Ishikawa (cell line): Measurements from ENCODE around the gene SH3RF3.

Source experiments
- CEBPB ChIP-seq: IDR thresholded peaks from 2 replicates; pipeline ENCODE4 v1.6.1; 2012
- CREB1 ChIP-seq: IDR thresholded peaks from 2 replicates; pipeline ENCODE4 v1.6.1; 2012; ENCODE audit warnings: low read depth
- EGR1 ChIP-seq: IDR thresholded peaks from 2 replicates; pipeline ENCODE4 v1.6.1; 2012
- EP300 ChIP-seq: IDR thresholded peaks from 2 replicates; pipeline ENCODE4 v1.6.1; 2012; ENCODE audit warnings: borderline replicate concordance
- FOXM1 ChIP-seq: IDR thresholded peaks from 2 replicates; pipeline ENCODE4 v1.6.1; 2012; ENCODE audit warnings: low read depth, borderline replicate concordance
- NFIC ChIP-seq: IDR thresholded peaks from 2 replicates; pipeline ENCODE4 v1.6.1; 2012
- RAD21 ChIP-seq: IDR thresholded peaks from 2 replicates; pipeline ENCODE4 v1.6.1; 2012; ENCODE audit warnings: low read depth
- TAF1 ChIP-seq: IDR thresholded peaks from 2 replicates; pipeline ENCODE4 v1.6.1; 2012; ENCODE audit warnings: low read depth, mild to moderate bottlenecking
- TCF12 ChIP-seq: IDR thresholded peaks from 2 replicates; pipeline ENCODE4 v1.6.1; 2012; ENCODE audit warnings: low read depth
- TEAD4 ChIP-seq: IDR thresholded peaks from 2 replicates; pipeline ENCODE4 v1.6.1; 2012
- YY1 ChIP-seq: IDR thresholded peaks from 2 replicates; pipeline ENCODE4 v1.6.1; 2012; ENCODE audit warnings: low read depth
- ZBTB7A ChIP-seq: IDR thresholded peaks from 2 replicates; pipeline ENCODE4 v1.6.1; 2012; ENCODE audit warnings: low read depth
- TF ChIP-seq, protein P1 (sequence below): IDR thresholded peaks from 2 replicates; pipeline ENCODE4 v1.6.1; 2012
- TF ChIP-seq, protein P2 (sequence below): IDR thresholded peaks from 2 replicates; pipeline ENCODE4 v1.6.1; 2012; ENCODE audit warnings: low read depth, mild to moderate bottlenecking
- TF ChIP-seq, protein P3 (sequence below): IDR thresholded peaks from 2 replicates; pipeline ENCODE4 v1.6.1; 2012

The SH3RF3 gene

DNA sequence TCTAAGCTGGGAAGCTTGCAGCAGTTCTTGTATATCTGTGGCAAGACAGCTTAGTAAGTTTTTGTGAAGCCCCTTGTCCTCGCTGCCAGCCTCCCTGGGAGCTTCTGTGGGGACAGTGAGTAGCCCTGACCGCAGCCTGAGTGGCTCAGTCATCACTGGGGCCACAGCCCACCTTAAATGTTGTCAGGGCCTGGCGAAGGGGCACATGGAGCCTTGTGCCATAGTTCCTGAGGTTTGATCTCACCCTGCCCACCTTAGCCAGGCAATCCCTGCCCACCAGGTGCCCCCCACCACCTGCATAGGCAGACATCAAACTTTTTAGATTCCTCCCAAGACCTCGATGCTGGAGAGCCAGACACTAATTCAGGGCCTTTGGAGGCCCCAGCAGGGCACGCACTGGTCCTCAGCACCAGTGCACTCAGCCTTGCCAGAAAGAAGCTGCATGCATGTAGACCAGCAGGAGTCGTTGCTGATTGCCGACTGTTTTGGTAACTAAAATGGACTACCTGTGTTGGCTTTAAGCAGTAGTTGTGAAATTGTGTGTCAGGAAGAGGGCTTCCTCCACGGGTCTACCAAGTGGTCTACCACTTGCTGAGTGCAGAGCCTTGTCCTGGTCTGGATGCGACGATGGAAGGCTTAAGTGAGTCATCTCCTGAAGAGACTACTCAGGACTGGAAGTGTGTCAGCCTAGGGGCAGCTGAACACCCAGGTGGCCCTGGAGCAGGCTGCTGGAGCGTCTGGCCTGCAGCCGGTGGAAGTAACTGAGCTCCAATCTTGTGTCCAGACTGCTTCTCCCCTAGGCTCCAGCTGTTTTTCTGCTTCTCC lies 251.7 kb downstream of the SH3RF3 start:
- no peak for TF ChIP-seq NFIC
- no peak for TF ChIP-seq TEAD4
- TF ChIP-seq EGR1, result no peak
- TF ChIP-seq RAD21, result no peak
- TF ChIP-seq, protein P1, sequence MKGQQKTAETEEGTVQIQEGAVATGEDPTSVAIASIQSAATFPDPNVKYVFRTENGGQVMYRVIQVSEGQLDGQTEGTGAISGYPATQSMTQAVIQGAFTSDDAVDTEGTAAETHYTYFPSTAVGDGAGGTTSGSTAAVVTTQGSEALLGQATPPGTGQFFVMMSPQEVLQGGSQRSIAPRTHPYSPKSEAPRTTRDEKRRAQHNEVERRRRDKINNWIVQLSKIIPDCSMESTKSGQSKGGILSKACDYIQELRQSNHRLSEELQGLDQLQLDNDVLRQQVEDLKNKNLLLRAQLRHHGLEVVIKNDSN, result no peak
- TF ChIP-seq ZBTB7A, result no peak
- no peak for TF ChIP-seq CREB1
- no peak for TF ChIP-seq TAF1
- TF ChIP-seq EP300, result no peak
- TF ChIP-seq, protein P2, sequence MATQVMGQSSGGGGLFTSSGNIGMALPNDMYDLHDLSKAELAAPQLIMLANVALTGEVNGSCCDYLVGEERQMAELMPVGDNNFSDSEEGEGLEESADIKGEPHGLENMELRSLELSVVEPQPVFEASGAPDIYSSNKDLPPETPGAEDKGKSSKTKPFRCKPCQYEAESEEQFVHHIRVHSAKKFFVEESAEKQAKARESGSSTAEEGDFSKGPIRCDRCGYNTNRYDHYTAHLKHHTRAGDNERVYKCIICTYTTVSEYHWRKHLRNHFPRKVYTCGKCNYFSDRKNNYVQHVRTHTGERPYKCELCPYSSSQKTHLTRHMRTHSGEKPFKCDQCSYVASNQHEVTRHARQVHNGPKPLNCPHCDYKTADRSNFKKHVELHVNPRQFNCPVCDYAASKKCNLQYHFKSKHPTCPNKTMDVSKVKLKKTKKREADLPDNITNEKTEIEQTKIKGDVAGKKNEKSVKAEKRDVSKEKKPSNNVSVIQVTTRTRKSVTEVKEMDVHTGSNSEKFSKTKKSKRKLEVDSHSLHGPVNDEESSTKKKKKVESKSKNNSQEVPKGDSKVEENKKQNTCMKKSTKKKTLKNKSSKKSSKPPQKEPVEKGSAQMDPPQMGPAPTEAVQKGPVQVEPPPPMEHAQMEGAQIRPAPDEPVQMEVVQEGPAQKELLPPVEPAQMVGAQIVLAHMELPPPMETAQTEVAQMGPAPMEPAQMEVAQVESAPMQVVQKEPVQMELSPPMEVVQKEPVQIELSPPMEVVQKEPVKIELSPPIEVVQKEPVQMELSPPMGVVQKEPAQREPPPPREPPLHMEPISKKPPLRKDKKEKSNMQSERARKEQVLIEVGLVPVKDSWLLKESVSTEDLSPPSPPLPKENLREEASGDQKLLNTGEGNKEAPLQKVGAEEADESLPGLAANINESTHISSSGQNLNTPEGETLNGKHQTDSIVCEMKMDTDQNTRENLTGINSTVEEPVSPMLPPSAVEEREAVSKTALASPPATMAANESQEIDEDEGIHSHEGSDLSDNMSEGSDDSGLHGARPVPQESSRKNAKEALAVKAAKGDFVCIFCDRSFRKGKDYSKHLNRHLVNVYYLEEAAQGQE, result no peak
- TF ChIP-seq FOXM1, result no peak
- TF ChIP-seq, protein P3, sequence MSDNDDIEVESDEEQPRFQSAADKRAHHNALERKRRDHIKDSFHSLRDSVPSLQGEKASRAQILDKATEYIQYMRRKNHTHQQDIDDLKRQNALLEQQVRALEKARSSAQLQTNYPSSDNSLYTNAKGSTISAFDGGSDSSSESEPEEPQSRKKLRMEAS, result no peak
- TF ChIP-seq CEBPB, result no peak
- no peak for TF ChIP-seq YY1
- no peak for TF ChIP-seq TCF12

DNA sequence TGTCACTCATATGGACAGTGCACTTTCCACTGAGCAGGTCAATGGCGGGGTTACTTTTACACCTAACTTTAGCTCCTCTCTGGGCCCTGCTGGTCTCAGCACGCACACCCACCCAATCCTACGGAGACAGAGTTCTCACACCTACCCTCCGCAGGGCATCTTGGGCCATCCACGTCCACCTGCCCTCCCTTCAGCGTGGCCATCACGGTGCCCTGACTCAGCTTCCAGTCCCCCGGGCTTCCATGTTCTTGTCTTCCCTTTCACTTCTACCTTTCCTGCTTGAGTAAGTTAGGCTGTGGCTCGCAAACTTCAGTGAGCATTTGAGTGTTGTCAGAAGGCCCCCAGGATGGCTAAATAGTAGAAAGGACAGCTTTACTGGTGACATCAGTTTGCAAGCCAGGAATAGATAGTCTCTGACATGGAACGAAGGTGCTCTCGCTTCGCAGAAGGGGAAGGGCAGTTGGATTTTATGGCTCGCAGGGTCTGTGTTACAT lies 252.4 kb downstream of the SH3RF3 start:
- TF ChIP-seq TEAD4 (no peak), RAD21 (no peak), NFIC (no peak), CREB1 (no peak), FOXM1 (no peak), YY1 (no peak), TCF12 (no peak), EGR1 (no peak), ZBTB7A (no peak), EP300 (no peak), CEBPB (no peak), TAF1 (no peak)
- TF ChIP-seq, protein P1, result no peak
- TF ChIP-seq, protein P2, result no peak
- TF ChIP-seq, protein P3, result no peak

DNA sequence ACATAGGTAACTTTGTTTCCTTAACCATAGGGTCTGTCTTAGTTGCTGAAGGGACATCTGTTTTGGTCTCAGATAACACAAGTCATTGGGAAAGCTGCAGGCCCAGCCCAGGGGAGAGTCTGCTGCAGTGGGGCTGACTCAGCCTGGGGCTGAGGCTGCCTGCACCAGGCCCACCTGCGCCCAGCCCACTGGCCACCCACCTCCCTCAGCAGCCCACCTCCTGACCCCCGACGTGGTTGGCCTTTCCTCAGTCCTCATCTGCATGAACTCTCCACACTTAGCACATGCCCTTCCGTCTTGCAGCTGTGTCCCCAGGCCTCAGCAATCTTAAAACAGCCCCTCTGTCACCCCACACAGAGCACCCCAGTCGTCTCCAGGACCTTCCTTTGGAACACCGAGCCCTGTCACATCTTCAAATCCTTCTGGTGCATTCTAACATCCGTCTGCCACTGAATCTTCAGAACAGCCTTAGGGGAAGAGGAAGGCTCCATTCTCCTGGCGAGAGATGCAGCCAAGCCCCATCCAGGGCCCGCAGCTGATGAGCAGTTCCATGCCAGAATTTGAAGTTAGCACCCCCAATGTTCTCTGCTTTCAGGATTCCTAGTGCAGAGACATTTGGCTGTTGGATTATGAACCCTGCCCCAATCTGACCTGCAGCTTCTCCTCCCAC lies 253.4 kb downstream of the SH3RF3 start:
- TF ChIP-seq, protein P2, result no peak
- TF ChIP-seq TEAD4 (no peak), ZBTB7A (no peak), TCF12 (no peak), TAF1 (no peak)
- TF ChIP-seq, protein P1, result no peak
